Tibial nerve (tissue), 4 donors: Measurements from ENCODE around the gene NTM. TPM values are rescaled to one million over a fixed set of nuclear protein-coding genes. Genes with fewer than 3 reads are reported as not detected.

Experiments used
- DNase-seq, 2 donors: peaks; one replicate each; pipeline ENCODE4 v3.0.0-alpha.2; 2019; ENCODE audit warnings: low spot score in 2 of 2
- H3K27ac ChIP-seq, 4 donors: fragments of 200-600 bp; sonication (generic) in 3 of 4; one replicate each; pipeline ENCODE4 v1.5.1; 2017 to 2019; ENCODE audit warnings: mild to moderate bottlenecking in 1 of 4
- H3K27me3 ChIP-seq, 2 donors: fragments of 200-600 bp; sonication (generic) in 1 of 2; one replicate each; pipeline versions ENCODE4 v1.5.1 to v1.6.0; 2017 to 2019
- H3K36me3 ChIP-seq, 3 donors: fragments of 200-600 bp; sonication (generic); one replicate each; pipeline ENCODE4 v1.5.1; 2018 to 2019
- H3K4me1 ChIP-seq, 4 donors: fragments of 200-600 bp; sonication (generic) in 3 of 4; one replicate each; pipeline ENCODE4 v1.5.1; 2017 to 2019
- H3K4me3 ChIP-seq, 4 donors: fragments of 200-600 bp; sonication (generic) in 3 of 4; one replicate each; pipeline ENCODE4 v1.5.1; 2017 to 2019; ENCODE audit warnings: mild to moderate bottlenecking in 1 of 4, moderate library complexity in 1 of 4
- H3K9me3 ChIP-seq, 4 donors: fragments of 200-600 bp; sonication (generic) in 3 of 4; one replicate each; pipeline ENCODE4 v1.5.1; 2017 to 2019
- EP300 ChIP-seq, 2 donors: sonication (generic); formaldehyde crosslinking; IDR thresholded peaks; one replicate each; pipeline ENCODE4 v1.6.1; 2017; ENCODE audit warnings: antibody characterized with exemption in 2 of 2, mild to moderate bottlenecking in 1 of 2
- POLR2A ChIP-seq, 2 donors: fragments of 450-650 bp; IDR thresholded peaks; one replicate each; pipeline ENCODE4 v1.6.1; 2017; ENCODE audit warnings: antibody characterized with exemption in 2 of 2, mild to moderate bottlenecking in 2 of 2, moderate library complexity in 2 of 2
- WGBS, 2 donors: methylation state at CpG; one replicate each; pipeline ENCODE4 v1.1.5; 2018; 5-methylcytosine and 5-hydroxymethylcytosine counted together
- total RNA-seq, 4 donors: library from RNA; depleted of rRNA; stranded (reverse); fragments of >200 nt; gene quantifications; one replicate each; pipeline ENCODE4 v1.1.0, GENCODE V29; 2016
- TF ChIP-seq, protein P1 (sequence below), 5 experiments: fragments of 200-600 bp in 3 of 5; fragments of 450-650 bp in 2 of 5; sonication (generic) in 3 of 5; IDR thresholded peaks; one replicate each; pipeline ENCODE4 v1.5.1; 2016 to 2019; ENCODE audit warnings: antibody characterized with exemption in 5 of 5, mild to moderate bottlenecking in 3 of 5, moderate library complexity in 2 of 5

The NTM gene
- total RNA-seq, 4 donors from 2014 or later = 3.7 to 11.4 (median 10.8) TPM

DNA sequence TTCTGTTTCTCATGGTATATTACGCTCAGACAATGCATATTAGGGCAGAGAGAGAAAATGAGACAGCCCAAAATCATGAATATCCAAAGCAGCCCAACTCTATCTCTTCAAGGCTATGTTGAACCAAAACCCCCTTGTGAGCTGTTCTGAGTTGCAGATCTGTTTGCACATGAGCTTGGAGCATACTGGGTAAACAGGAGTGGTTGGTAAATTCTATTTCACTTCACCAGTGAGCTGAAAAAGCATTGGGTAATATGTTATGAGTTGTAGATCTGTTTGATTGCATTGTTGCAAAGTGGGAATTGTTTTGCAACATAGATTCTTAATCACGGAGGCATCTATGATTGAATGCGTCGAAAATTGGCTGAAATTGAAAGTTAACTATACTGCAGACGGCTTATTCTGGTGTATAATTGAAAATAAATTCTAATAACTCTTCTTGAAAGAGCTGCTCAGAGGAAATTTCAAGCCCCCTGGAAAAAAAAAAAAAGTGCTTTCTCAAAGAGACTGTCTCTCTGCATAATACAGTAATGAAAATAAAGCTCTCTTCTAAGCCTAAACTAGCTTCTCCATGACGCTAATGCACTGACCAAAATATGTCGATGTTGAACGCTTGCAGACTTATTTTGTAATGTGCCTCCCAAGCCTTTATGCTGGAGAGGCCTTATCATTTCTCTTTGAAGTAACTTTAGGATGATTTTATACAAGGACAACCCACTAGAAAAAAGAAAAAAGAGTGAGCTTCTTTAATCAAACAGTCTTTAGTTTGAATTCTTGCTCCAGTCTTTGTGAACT, 263.7 kb downstream of the NTM start:
- no peaks in the 10 kb centered on the region for H3K27me3 ChIP-seq
- peak overlapping the region in 2 of 4 donors; percentile 11 to 41 for H3K27ac ChIP-seq
- 45 to 61% methylated on average over 8 of the region's 8 CpGs for WGBS, 2 donors
- H3K36me3 ChIP-seq = no peaks in the 10 kb centered on the region
- TF ChIP-seq EP300 (IDR thresholded peaks at IDR 0.05) (no peak), POLR2A (IDR thresholded peaks at IDR 0.05) (no peak)
- TF ChIP-seq, protein P1, sequence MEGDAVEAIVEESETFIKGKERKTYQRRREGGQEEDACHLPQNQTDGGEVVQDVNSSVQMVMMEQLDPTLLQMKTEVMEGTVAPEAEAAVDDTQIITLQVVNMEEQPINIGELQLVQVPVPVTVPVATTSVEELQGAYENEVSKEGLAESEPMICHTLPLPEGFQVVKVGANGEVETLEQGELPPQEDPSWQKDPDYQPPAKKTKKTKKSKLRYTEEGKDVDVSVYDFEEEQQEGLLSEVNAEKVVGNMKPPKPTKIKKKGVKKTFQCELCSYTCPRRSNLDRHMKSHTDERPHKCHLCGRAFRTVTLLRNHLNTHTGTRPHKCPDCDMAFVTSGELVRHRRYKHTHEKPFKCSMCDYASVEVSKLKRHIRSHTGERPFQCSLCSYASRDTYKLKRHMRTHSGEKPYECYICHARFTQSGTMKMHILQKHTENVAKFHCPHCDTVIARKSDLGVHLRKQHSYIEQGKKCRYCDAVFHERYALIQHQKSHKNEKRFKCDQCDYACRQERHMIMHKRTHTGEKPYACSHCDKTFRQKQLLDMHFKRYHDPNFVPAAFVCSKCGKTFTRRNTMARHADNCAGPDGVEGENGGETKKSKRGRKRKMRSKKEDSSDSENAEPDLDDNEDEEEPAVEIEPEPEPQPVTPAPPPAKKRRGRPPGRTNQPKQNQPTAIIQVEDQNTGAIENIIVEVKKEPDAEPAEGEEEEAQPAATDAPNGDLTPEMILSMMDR (IDR thresholded peaks at IDR 0.05) = no peak
- no peak for DNase-seq
- H3K4me3 ChIP-seq = peak overlapping the region in 1 of 4 donors; percentile 25
- H3K4me1 ChIP-seq = no peaks in the 10 kb centered on the region
- no peaks in the 10 kb centered on the region for H3K9me3 ChIP-seq

DNA sequence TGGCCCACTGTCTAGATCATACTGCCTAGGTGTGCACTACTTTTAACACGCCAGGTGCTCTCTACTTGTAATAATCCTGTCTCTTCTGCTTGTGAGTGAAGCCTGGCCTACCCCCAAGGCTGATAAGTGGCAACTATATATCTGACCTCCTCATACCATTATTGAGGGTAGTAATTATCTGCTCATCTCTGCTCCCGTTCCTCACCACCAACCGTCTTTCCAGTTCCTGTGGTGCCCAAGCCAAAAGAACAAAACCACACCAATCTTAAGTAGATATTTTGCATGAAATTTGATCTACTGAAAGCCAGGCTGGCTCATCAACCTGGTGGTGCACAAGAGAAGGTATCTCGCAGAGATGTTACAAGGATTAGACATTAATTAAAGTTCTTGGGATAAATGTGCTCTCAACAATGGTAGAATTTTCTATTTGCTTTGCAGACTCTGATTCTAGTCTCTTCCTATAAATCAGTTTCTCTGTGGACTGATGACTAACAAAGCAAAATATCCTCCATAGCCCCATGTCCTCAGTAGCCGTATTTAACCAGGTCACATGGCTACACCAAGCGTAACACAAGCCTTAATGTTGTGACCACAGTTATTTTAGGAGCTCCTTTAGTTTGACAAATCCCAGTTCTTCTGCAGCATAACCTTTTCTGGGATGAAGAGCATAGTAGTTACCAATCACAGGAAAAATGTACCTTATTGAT, 267.2 kb downstream of the NTM start:
- no peaks in the 10 kb centered on the region for H3K27me3 ChIP-seq
- H3K36me3 ChIP-seq = no peaks in the 10 kb centered on the region
- H3K4me1 ChIP-seq = no peaks in the 10 kb centered on the region
- 84 to 89% methylated on average over 6 of the region's 6 CpGs for WGBS, 2 donors
- no peak overlapping the region for H3K27ac ChIP-seq
- no peaks in the 10 kb centered on the region for H3K9me3 ChIP-seq
- no peak overlapping the region for H3K4me3 ChIP-seq
- TF ChIP-seq POLR2A (IDR thresholded peaks at IDR 0.05) = no peak
- no peak for TF ChIP-seq EP300 (IDR thresholded peaks at IDR 0.05)
- TF ChIP-seq, protein P1 (IDR thresholded peaks at IDR 0.05) = no peak
- no peak for DNase-seq

DNA sequence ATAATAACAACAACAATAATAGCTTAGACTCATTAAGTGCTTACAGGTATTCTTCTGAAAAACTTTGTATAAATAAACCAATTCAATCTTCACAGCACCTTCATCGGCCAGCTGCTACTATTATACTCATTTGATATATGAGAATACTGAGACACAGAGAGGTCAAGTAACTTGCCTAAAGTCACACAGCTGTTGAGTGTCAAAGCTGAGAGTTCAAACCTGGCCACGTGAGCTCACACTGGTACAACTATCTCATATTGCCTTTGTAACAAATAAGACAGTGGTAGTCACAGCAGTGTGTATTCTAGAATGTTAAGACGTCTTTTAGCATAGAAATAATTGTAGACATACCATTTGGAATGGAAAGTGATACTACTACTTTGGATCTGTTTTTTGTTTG, 268.5 kb downstream of the NTM start:
- no peak for DNase-seq
- H3K9me3 ChIP-seq = no peaks in the 10 kb centered on the region

DNA sequence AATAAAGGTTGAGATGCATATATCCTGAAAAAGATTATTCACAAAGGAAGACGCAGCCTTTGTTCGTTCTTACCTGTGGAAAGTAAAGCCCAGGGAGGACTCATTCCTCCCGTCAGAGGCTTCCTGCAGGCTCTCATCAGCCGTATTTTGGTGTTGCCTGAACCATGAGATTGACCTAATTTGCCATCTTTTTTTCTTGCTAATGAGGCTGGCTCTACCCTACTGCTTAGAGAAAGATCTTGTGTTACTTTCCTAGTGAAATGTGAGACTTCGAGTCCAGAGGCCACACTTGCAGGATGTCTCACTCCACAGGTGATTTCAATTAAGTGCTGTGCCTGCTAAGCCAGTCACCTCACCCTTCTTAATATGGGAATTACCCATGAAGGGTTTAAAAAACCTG, 269.9 kb downstream of the NTM start:
- Histone ChIP-seq H3K9me3 (no peaks in the 10 kb centered on the region), H3K4me1 (no peaks in the 10 kb centered on the region), H3K4me3 (no peak overlapping the region), H3K36me3 (no peaks in the 10 kb centered on the region), H3K27ac (no peak overlapping the region), H3K27me3 (no peaks in the 10 kb centered on the region)
- TF ChIP-seq, protein P1 (IDR thresholded peaks at IDR 0.05) = no peak
- no peak for TF ChIP-seq EP300 (IDR thresholded peaks at IDR 0.05)
- TF ChIP-seq POLR2A (IDR thresholded peaks at IDR 0.05) = no peak
- DNase-seq = no peak
- WGBS, 2 donors = 63 to 66% methylated on average over 5 of the region's 5 CpGs

More for the DNA sequence above, 268.5 kb downstream of the NTM start:
- no peaks in the 10 kb centered on the region for H3K36me3 ChIP-seq
- H3K4me1 ChIP-seq = no peaks in the 10 kb centered on the region
- no peaks in the 10 kb centered on the region for H3K27me3 ChIP-seq
- TF ChIP-seq EP300 (IDR thresholded peaks at IDR 0.05) (no peak), POLR2A (IDR thresholded peaks at IDR 0.05) (no peak)
- TF ChIP-seq, protein P1 (IDR thresholded peaks at IDR 0.05) = no peak
- H3K4me3 ChIP-seq = no peak overlapping the region
- no peak overlapping the region for H3K27ac ChIP-seq
- 87 to 88% methylated on average over 3 of the region's 3 CpGs for WGBS, 2 donors
